H9 (cell line): ENCODE measurements around the gene STK11IP. TPM values are rescaled to one million over a fixed set of nuclear protein-coding genes. Genes with fewer than 3 reads are reported as not detected.

Source experiments
- DNase-seq: peaks from one replicate; pipeline ENCODE4 v3.0.0-alpha.2; 2017
- H2AFZ ChIP-seq: one replicate; pipeline ENCODE4 v1.6.1; 2013; ENCODE audit warnings: mild to moderate bottlenecking, low read length, control low read depth, moderate library complexity
- H2AK5ac ChIP-seq: 2 replicates; pipeline ENCODE4 v1.6.1; 2013; ENCODE audit warnings: low read length, control low read depth, mixed read lengths; ENCODE audit not compliant: insufficient read length
- H2BK120ac ChIP-seq: one replicate; pipeline ENCODE4 v1.6.1; 2013; ENCODE audit warnings: low read depth, mild to moderate bottlenecking, low read length, control low read depth, inconsistent platforms; ENCODE audit not compliant: poor library complexity, severe bottlenecking
- H2BK12ac ChIP-seq: 2 replicates; pipeline ENCODE4 v1.6.1; 2013; ENCODE audit warnings: low read length, control low read depth, mixed read lengths, low read depth; ENCODE audit not compliant: insufficient read length
- H2BK15ac ChIP-seq: 2 replicates; pipeline ENCODE4 v1.6.1; 2013; ENCODE audit warnings: low read depth, low read length, control low read depth
- H2BK20ac ChIP-seq: one replicate; pipeline ENCODE4 v1.6.1; 2013; ENCODE audit warnings: low read depth, mild to moderate bottlenecking, low read length, control low read depth, inconsistent platforms; ENCODE audit not compliant: poor library complexity, severe bottlenecking
- H2BK5ac ChIP-seq: 2 replicates; pipeline ENCODE4 v1.6.1; 2013; ENCODE audit warnings: low read length, control low read depth, mixed read lengths; ENCODE audit not compliant: insufficient read length
- H3K14ac ChIP-seq: 2 replicates; pipeline ENCODE4 v1.6.1; 2013; ENCODE audit warnings: low read length, control low read depth; ENCODE audit not compliant: insufficient read depth
- H3K18ac ChIP-seq: 2 replicates; pipeline ENCODE4 v1.6.1; 2013; ENCODE audit warnings: low read depth, mild to moderate bottlenecking, mixed read lengths, low read length, control low read depth; ENCODE audit not compliant: insufficient read length
- H3K23ac ChIP-seq: 2 replicates; pipeline ENCODE4 v1.6.1; 2013; ENCODE audit warnings: low read length, control low read depth, mixed read lengths, low read depth; ENCODE audit not compliant: insufficient read length
- H3K23me2 ChIP-seq: 2 replicates; pipeline ENCODE4 v1.6.1; 2013; ENCODE audit warnings: low read depth, mild to moderate bottlenecking, mixed read lengths, low read length, control low read depth; ENCODE audit not compliant: insufficient read length, poor library complexity, severe bottlenecking
- H3K27ac ChIP-seq: 2 replicates; pipeline ENCODE4 v1.5.1; 2013; ENCODE audit warnings: low read length, control low read depth, mixed read lengths, low read depth; ENCODE audit not compliant: insufficient read length
- H3K27me3 ChIP-seq: 2 replicates; pipeline ENCODE4 v1.6.1; 2013; ENCODE audit warnings: low read length, control low read depth, inconsistent platforms; ENCODE audit not compliant: insufficient read depth
- H3K4ac ChIP-seq: 2 replicates; pipeline ENCODE4 v1.6.1; 2013; ENCODE audit warnings: low read depth, mild to moderate bottlenecking, control low read depth, inconsistent platforms, low read length, moderate library complexity
- H3K4me1 ChIP-seq: 2 replicates; pipeline ENCODE4 v1.6.1; 2013; ENCODE audit warnings: low read length, control low read depth, inconsistent platforms; ENCODE audit not compliant: insufficient read depth
- H3K4me2 ChIP-seq: 2 replicates; pipeline ENCODE4 v1.6.1; 2013; ENCODE audit warnings: low read length, control low read depth, mixed read lengths; ENCODE audit not compliant: insufficient read length, insufficient read depth
- H3K56ac ChIP-seq: 2 replicates; pipeline ENCODE4 v1.6.1; 2013; ENCODE audit warnings: low read depth, mild to moderate bottlenecking, mixed read lengths, low read length, control low read depth; ENCODE audit not compliant: insufficient read length
- H3K79me1 ChIP-seq: 2 replicates; pipeline ENCODE4 v1.6.1; 2013; ENCODE audit warnings: low read depth, mild to moderate bottlenecking, moderate library complexity, low read length, control low read depth, inconsistent platforms; ENCODE audit not compliant: insufficient read depth, poor library complexity, severe bottlenecking
- H3K79me2 ChIP-seq: 2 replicates; pipeline ENCODE4 v1.6.1; 2013; ENCODE audit warnings: low read length, control low read depth, inconsistent platforms; ENCODE audit not compliant: insufficient read depth
- H3K9ac ChIP-seq: 2 replicates; pipeline ENCODE4 v1.6.1; 2013; ENCODE audit warnings: low read length, control low read depth, mixed read lengths; ENCODE audit not compliant: insufficient read length; ENCODE audit errors: extremely low read depth
- H3K9me3 ChIP-seq: one replicate; pipeline ENCODE4 v1.6.1; 2013; ENCODE audit warnings: low read depth, low read length, inconsistent platforms; ENCODE audit not compliant: control insufficient read depth
- H3T11ph ChIP-seq: one replicate; pipeline ENCODE4 v1.6.1; 2013; ENCODE audit warnings: mild to moderate bottlenecking, low read length, control low read depth, inconsistent platforms
- H4K20me1 ChIP-seq: one replicate; pipeline ENCODE4 v1.6.1; 2013; ENCODE audit not compliant: control insufficient read depth, insufficient read length, insufficient read depth
- H4K5ac ChIP-seq: 2 replicates; pipeline ENCODE4 v1.6.1; 2013; ENCODE audit warnings: low read depth, mild to moderate bottlenecking, mixed read lengths, low read length, control low read depth; ENCODE audit not compliant: insufficient read length
- H4K8ac ChIP-seq: replicated peaks from 2 replicates; pipeline ENCODE4 v1.6.1; 2013; ENCODE audit warnings: low read length, control low read depth, mixed read lengths, low read depth; ENCODE audit not compliant: insufficient read length
- H4K91ac ChIP-seq: 2 replicates; pipeline ENCODE4 v1.6.1; 2013; ENCODE audit warnings: low read depth, mild to moderate bottlenecking, moderate library complexity, mixed read lengths, low read length, control low read depth; ENCODE audit not compliant: insufficient read length
- H3K27ac Mint-ChIP-seq, 3 experiments: 2 replicates in 2 of 3; 3 replicates in 1 of 3; pipeline ENCODE4 v1.8.0; 2020 to 2021; ENCODE audit warnings: mixed read lengths in 3 of 3, mild to moderate bottlenecking in 1 of 3, moderate library complexity in 1 of 3
- H3K27me3 Mint-ChIP-seq: 2 replicates; pipeline ENCODE4 v1.8.0; 2021; ENCODE audit warnings: low read depth, mild to moderate bottlenecking, moderate library complexity, mixed read lengths
- H3K36me3 Mint-ChIP-seq, 3 experiments: 2 replicates in 2 of 3; 3 replicates in 1 of 3; pipeline ENCODE4 v1.8.0; 2020 to 2021; ENCODE audit warnings: low read depth in 3 of 3, mixed read lengths in 3 of 3; ENCODE audit not compliant: insufficient read depth in 1 of 3
- H3K4me1 Mint-ChIP-seq, 2 experiments: 2 replicates each; pipeline ENCODE4 v1.8.0; 2020; ENCODE audit warnings: mixed read lengths in 2 of 2
- H3K4me3 Mint-ChIP-seq, 2 experiments: 2 replicates in 1 of 2; 3 replicates in 1 of 2; pipeline ENCODE4 v1.8.0; 2020 to 2021; ENCODE audit warnings: mild to moderate bottlenecking in 2 of 2, mixed read lengths in 2 of 2, moderate library complexity in 1 of 2
- H3K9me3 Mint-ChIP-seq, 2 experiments: 2 replicates in 1 of 2; 3 replicates in 1 of 2; pipeline ENCODE4 v1.8.0; 2020; ENCODE audit warnings: mild to moderate bottlenecking in 2 of 2, mixed read lengths in 2 of 2, moderate library complexity in 1 of 2
- CTCF ChIP-seq: fragments of 200-600 bp; sonication (generic); conservative IDR thresholded peaks from 3 replicates; pipeline ENCODE4 v1.8.0; 2021; ENCODE audit warnings: antibody characterized with exemption, mild to moderate bottlenecking
- WGBS: extraction: QIAGEN DNeasy Blood & Tissue Kit; methylation state at CpG from one replicate; pipeline ENCODE4 v1.1.7; 2013; ENCODE audit warnings: missing lambda C conversion rate, low lambda C conversion rate, mixed read lengths; ENCODE audit not compliant: insufficient read length; ENCODE audit errors: extremely low coverage; 5-methylcytosine and 5-hydroxymethylcytosine counted together
- total RNA-seq: library from RNA; stranded (reverse); gene quantifications from 2 replicates; pipeline ENCODE4 v1.2.1, GENCODE V29; 2021

STK11IP gene
- total RNA-seq, 1 experiment from 2014 or later, result 31.1 TPM

GRCh38 chr2:219570924-219571310, 26.7 kb upstream of the STK11IP start:
- Histone ChIP-seq H3K4me2 (peak overlapping the region; percentile 33), H2BK20ac (no peak overlapping the region), H4K5ac (no peak overlapping the region), H3K79me1 (no peaks in the 10 kb centered on the region), H3K23me2 (peaks cover 7% of the 10 kb centered on the region), H2BK12ac (no peak overlapping the region), H2AFZ (no peak overlapping the region), H3K14ac (peak overlapping the region; percentile 37), H3K9me3 (no peaks in the 10 kb centered on the region), H3T11ph (no peak overlapping the region), H4K91ac (no peak overlapping the region), H3K79me2 (no peaks in the 10 kb centered on the region), H4K8ac (no peak overlapping the region), H3K27ac (no peak overlapping the region), H2BK120ac (no peak overlapping the region), H2AK5ac (no peak overlapping the region), H3K9ac (peak overlapping the region; percentile 39), H3K4ac (no peak overlapping the region), H2BK5ac (no peak overlapping the region), H4K20me1 (no peaks in the 10 kb centered on the region), H3K18ac (peak overlapping the region; percentile 9), H3K23ac (no peak overlapping the region), H3K4me1 (peaks cover under 1% of the 10 kb centered on the region; the same call in 1 of the 2 replicates), H3K56ac (no peak overlapping the region), H3K27me3 (no peaks in the 10 kb centered on the region; the same call in 1 of the 2 replicates), H2BK15ac (no peak overlapping the region)
- no peak for TF ChIP-seq CTCF
- Mint-ChIP-seq H3K9me3 (no peaks in the 10 kb centered on the region; a peak in 1 of 5 replicates), H3K27ac (no peak overlapping the region), H3K4me1 (peaks cover 43 to 56% of the 10 kb centered on the region in 2 experiments), H3K4me3 (peak overlapping the region; percentile 59 to 71; a peak in 4 of 5 replicates), H3K27me3 (peaks cover 16% of the 10 kb centered on the region), H3K36me3 (peaks cover 32 to 40% (median 39%) of the 10 kb centered on the region in 3 experiments)
- WGBS, result no CpG with 5 or more reads among the region's 55 CpGs
- no peak for DNase-seq
